OCI-LY1 (cell line): Measurements from ENCODE around the gene CAMK4.

Experiments used
- H2AFZ ChIP-seq: fragments of 200-600 bp; sonication (generic), shearing (Covaris generic); 2 replicates; pipeline ENCODE4 v1.6.0; 2014; ENCODE audit warnings: antibody characterized with exemption, mild to moderate bottlenecking, low read length
- H3F3A ChIP-seq: fragments of 200-600 bp; sonication (generic), shearing (Covaris generic); 2 replicates; pipeline ENCODE4 v1.6.0; 2014; ENCODE audit warnings: mild to moderate bottlenecking, antibody characterized with exemption, low read length, moderate library complexity; ENCODE audit not compliant: insufficient read depth
- H3K27ac ChIP-seq: fragments of 200-600 bp; sonication (generic); 2 replicates; pipeline ENCODE4 v1.5.1; 2014; ENCODE audit warnings: low read length, mixed run types, mild to moderate bottlenecking, low read depth; ENCODE audit not compliant: poor library complexity, severe bottlenecking
- H3K27me3 ChIP-seq: fragments of 200-600 bp; sonication (generic); 2 replicates; pipeline ENCODE4 v1.6.0; 2014; ENCODE audit warnings: antibody characterized with exemption, mild to moderate bottlenecking, low read length, moderate library complexity; ENCODE audit not compliant: insufficient read depth
- H3K36me3 ChIP-seq: fragments of 200-600 bp; sonication (generic); 2 replicates; pipeline ENCODE4 v1.6.1; 2014; ENCODE audit warnings: mild to moderate bottlenecking, antibody characterized with exemption, low read length, moderate library complexity, mixed read lengths; ENCODE audit not compliant: insufficient read depth
- H3K4me1 ChIP-seq: fragments of 200-600 bp; sonication (generic); 2 replicates; pipeline ENCODE4 v1.5.1; 2014; ENCODE audit warnings: mild to moderate bottlenecking, low read length, moderate library complexity; ENCODE audit not compliant: insufficient read depth, severe bottlenecking
- H3K4me2 ChIP-seq: fragments of 200-600 bp; sonication (generic), shearing (Covaris generic); 2 replicates; pipeline ENCODE4 v1.6.1; 2014; ENCODE audit warnings: low read length
- H3K4me3 ChIP-seq: fragments of 200-600 bp; sonication (generic); 2 replicates; pipeline ENCODE4 v1.5.1; 2014; ENCODE audit warnings: low read length, low read depth, mild to moderate bottlenecking, mixed read lengths; ENCODE audit not compliant: poor library complexity, severe bottlenecking
- H3K79me2 ChIP-seq: fragments of 200-600 bp; shearing (Covaris generic); 2 replicates; pipeline ENCODE4 v1.6.1; 2016; ENCODE audit warnings: mixed run types, low read length, mixed read lengths; ENCODE audit not compliant: insufficient read depth
- H3K9ac ChIP-seq: fragments of 200-600 bp; sonication (generic), shearing (Covaris generic); 2 replicates; pipeline ENCODE4 v1.6.1; 2014; ENCODE audit warnings: mild to moderate bottlenecking, low read length, mixed read lengths
- H3K9me2 ChIP-seq: fragments of 200-600 bp; sonication (generic), shearing (Covaris generic); 2 replicates; pipeline ENCODE4 v1.6.1; 2014; ENCODE audit warnings: low read depth, mild to moderate bottlenecking, low read length, mixed read lengths
- H3K9me3 ChIP-seq: fragments of 200-600 bp; shearing (Covaris generic); 2 replicates; pipeline ENCODE4 v1.6.1; 2014; ENCODE audit warnings: low read length, mixed read lengths
- H4K20me1 ChIP-seq: fragments of 200-600 bp; sonication (generic), shearing (Covaris generic); 2 replicates; pipeline ENCODE4 v1.6.0; 2016; ENCODE audit warnings: mild to moderate bottlenecking, low read length; ENCODE audit not compliant: insufficient read depth
- CTCF ChIP-seq: fragments of 200-600 bp; sonication (generic), shearing (Covaris generic); IDR thresholded peaks from 2 replicates; pipeline ENCODE4 v1.5.1; 2017; ENCODE audit warnings: mild to moderate bottlenecking, antibody characterized with exemption, low read length, moderate library complexity, mixed read lengths
- EZH2 ChIP-seq: fragments of 200-600 bp; sonication (generic), shearing (Covaris generic); IDR thresholded peaks from 2 replicates; pipeline ENCODE4 v1.8.0; 2017; ENCODE audit warnings: borderline replicate concordance, mixed run types, mild to moderate bottlenecking, antibody characterized with exemption, low read length, moderate library complexity, mixed read lengths

CAMK4 gene

GRCh38 chr5:111514087-111514486 lies 289.9 kb downstream of the CAMK4 start:
- Histone ChIP-seq H3K9ac (no peak overlapping the region), H3F3A (no peaks in the 10 kb centered on the region), H3K27me3 (no peaks in the 10 kb centered on the region), H3K9me2 (no peaks in the 10 kb centered on the region), H3K36me3 (no peaks in the 10 kb centered on the region), H4K20me1 (peaks cover 2% of the 10 kb centered on the region; the same call in 1 of the 2 replicates), H3K4me2 (no peak overlapping the region), H3K4me1 (peaks cover 32% of the 10 kb centered on the region), H3K27ac (no peak overlapping the region), H2AFZ (no peak overlapping the region), H3K9me3 (no peaks in the 10 kb centered on the region), H3K4me3 (no peak overlapping the region), H3K79me2 (peaks cover 27% of the 10 kb centered on the region)
- TF ChIP-seq EZH2 (no peak), CTCF (no peak)

- TF ChIP-seq EZH2: no peak
- TF ChIP-seq CTCF: no peak
- H3K4me3 ChIP-seq: no peak overlapping the region
- H3K9ac ChIP-seq: no peak overlapping the region
- no peak overlapping the region for H3K27ac ChIP-seq
- H3K4me1 ChIP-seq: peaks cover 4% of the 10 kb centered on the region
- no peaks in the 10 kb centered on the region for H3K27me3 ChIP-seq
- no peaks in the 10 kb centered on the region for H3K36me3 ChIP-seq
- no peak overlapping the region for H3K4me2 ChIP-seq
- no peaks in the 10 kb centered on the region for H3F3A ChIP-seq
- no peaks in the 10 kb centered on the region for H3K9me3 ChIP-seq
- H3K79me2 ChIP-seq: no peaks in the 10 kb centered on the region
- H3K9me2 ChIP-seq: no peaks in the 10 kb centered on the region
- no peak overlapping the region for H2AFZ ChIP-seq
- H4K20me1 ChIP-seq: no peaks in the 10 kb centered on the region
Observed at GRCh38 chr5:111517853-111518501, 293.8 kb downstream of the CAMK4 start.

GRCh38 chr5:111518777-111519176 lies 294.6 kb downstream of the CAMK4 start:
- Histone ChIP-seq H3K36me3 (no peaks in the 10 kb centered on the region), H3K4me3 (no peak overlapping the region), H3K4me1 (no peaks in the 10 kb centered on the region), H3K9me3 (no peaks in the 10 kb centered on the region), H3K9ac (no peak overlapping the region), H2AFZ (no peak overlapping the region), H3K27me3 (no peaks in the 10 kb centered on the region), H3K79me2 (no peaks in the 10 kb centered on the region), H4K20me1 (no peaks in the 10 kb centered on the region), H3K9me2 (no peaks in the 10 kb centered on the region), H3K27ac (no peak overlapping the region), H3K4me2 (no peak overlapping the region), H3F3A (no peaks in the 10 kb centered on the region)
- TF ChIP-seq EZH2 (no peak), CTCF (no peak)
